ENCODE data around the gene SMYD3. TPM values are rescaled to one million over a fixed set of nuclear protein-coding genes. Genes with fewer than 3 reads are reported as not detected.

The SMYD3 gene
- polyA plus RNA-seq, 1 donor from 2014 or later, result 48.6 TPM

GRCh38 chr1:245881767-245882391 lies 625.2 kb downstream of the SMYD3 start:
- H3K9me3 ChIP-seq (ENCODE audit: low read length), result no peaks in the 10 kb centered on the region
- H3K36me3 ChIP-seq (ENCODE audit: insufficient read depth, low read length), result no peaks in the 10 kb centered on the region
- no peaks in the 10 kb centered on the region for H3F3A ChIP-seq (ENCODE audit: insufficient read depth, low read length, poor library complexity, severe bottlenecking)
- no peaks in the 10 kb centered on the region for H3K9me2 ChIP-seq (ENCODE audit: insufficient read depth, low read length)
- H3K27me3 ChIP-seq (ENCODE audit: insufficient read depth, low read depth, low read length), result no peaks in the 10 kb centered on the region
- no peak overlapping the region for H3K9ac ChIP-seq (ENCODE audit: low read length)
- H3K27ac ChIP-seq (ENCODE audit: low read length), result no peak overlapping the region
- H3K4me3 ChIP-seq (ENCODE audit: low read length), result no peak overlapping the region
- no peak for TF ChIP-seq REST (IDR thresholded peaks at IDR 0.05; ENCODE audit: borderline replicate concordance)
- TF ChIP-seq TAF1 (IDR thresholded peaks at IDR 0.05; ENCODE audit: low read depth), result no peak
- H3K4me2 ChIP-seq (ENCODE audit: low read length), result no peak overlapping the region
- no peak overlapping the region for H2AFZ ChIP-seq (ENCODE audit: low read depth, low read length)
- no peaks in the 10 kb centered on the region for H4K20me1 ChIP-seq (ENCODE audit: insufficient read depth)
- no peaks in the 10 kb centered on the region for H3K79me2 ChIP-seq (replicated peaks; ENCODE audit: insufficient read depth, low read length)

GRCh38 chr1:245880754-245881403 lies 626.2 kb downstream of the SMYD3 start:
- no peaks in the 10 kb centered on the region for H3F3A ChIP-seq (ENCODE audit: insufficient read depth, low read length, poor library complexity, severe bottlenecking)
- TF ChIP-seq SMC3 (conservative IDR thresholded peaks at IDR 0.05; ENCODE audit: poor library complexity), result no peak
- no peak overlapping the region for H2AFZ ChIP-seq (ENCODE audit: low read depth, low read length)
- H3K27ac ChIP-seq (ENCODE audit: low read length), result no peak overlapping the region
- H3K4me2 ChIP-seq (ENCODE audit: low read length), result no peak overlapping the region
- no peaks in the 10 kb centered on the region for H3K9me3 ChIP-seq (ENCODE audit: low read length)
- H3K9ac ChIP-seq (ENCODE audit: low read length), result no peak overlapping the region
- no peaks in the 10 kb centered on the region for H4K20me1 ChIP-seq (ENCODE audit: insufficient read depth)
- no peaks in the 10 kb centered on the region for H3K9me2 ChIP-seq (ENCODE audit: insufficient read depth, low read length)
- H3K4me3 ChIP-seq (ENCODE audit: low read length), result no peak overlapping the region
- no peaks in the 10 kb centered on the region for H3K36me3 ChIP-seq (ENCODE audit: insufficient read depth, low read length)
- H3K27me3 ChIP-seq (ENCODE audit: insufficient read depth, low read depth, low read length), result no peaks in the 10 kb centered on the region
- H3K79me2 ChIP-seq (replicated peaks; ENCODE audit: insufficient read depth, low read length), result no peaks in the 10 kb centered on the region

- Histone ChIP-seq H2AFZ (ENCODE audit: low read depth, low read length) (no peak overlapping the region), H3K79me2 (replicated peaks; ENCODE audit: insufficient read depth, low read length) (no peaks in the 10 kb centered on the region), H3F3A (ENCODE audit: insufficient read depth, low read length, poor library complexity, severe bottlenecking) (no peaks in the 10 kb centered on the region)
These were observed 628.0 kb downstream of the SMYD3 start for GRCh38 chr1:245879091-245879490.

More at GRCh38 chr1:245879091-245879490, 628.0 kb downstream of the SMYD3 start:
- H3K27ac ChIP-seq (ENCODE audit: low read length), result no peak overlapping the region
- H3K9me3 ChIP-seq (ENCODE audit: low read length), result no peaks in the 10 kb centered on the region
- no peaks in the 10 kb centered on the region for H3K27me3 ChIP-seq (ENCODE audit: insufficient read depth, low read depth, low read length)
- H3K9ac ChIP-seq (ENCODE audit: low read length), result no peak overlapping the region
- H3K36me3 ChIP-seq (ENCODE audit: insufficient read depth, low read length), result no peaks in the 10 kb centered on the region
- no peaks in the 10 kb centered on the region for H3K9me2 ChIP-seq (ENCODE audit: insufficient read depth, low read length)
- H3K4me3 ChIP-seq (ENCODE audit: low read length), result no peak overlapping the region
- H4K20me1 ChIP-seq (ENCODE audit: insufficient read depth), result no peaks in the 10 kb centered on the region
- H3K4me2 ChIP-seq (ENCODE audit: low read length), result no peak overlapping the region
- TF ChIP-seq EP300 (conservative IDR thresholded peaks at IDR 0.05; ENCODE audit: poor library complexity, severe bottlenecking) (no peak), RAD21 (conservative IDR thresholded peaks at IDR 0.05) (no peak), EZH2 (IDR thresholded peaks at IDR 0.05; ENCODE audit: borderline replicate concordance, insufficient read depth, low read length, poor library complexity, severe bottlenecking) (no peak), POLR2AphosphoS5 (IDR thresholded peaks at IDR 0.05) (no peak), SMC3 (conservative IDR thresholded peaks at IDR 0.05; ENCODE audit: poor library complexity) (no peak), MXI1 (conservative IDR thresholded peaks at IDR 0.05; ENCODE audit: poor library complexity, severe bottlenecking) (no peak), REST (IDR thresholded peaks at IDR 0.05; ENCODE audit: borderline replicate concordance) (no peak), CTCF (IDR thresholded peaks at IDR 0.05; ENCODE audit: poor library complexity, severe bottlenecking) (no peak), TAF1 (IDR thresholded peaks at IDR 0.05; ENCODE audit: low read depth) (no peak)

Data from neural cell (in vitro differentiated cells).